Pancreas (tissue), 10 donors: ENCODE data around the gene SEC31B. TPM values are rescaled to one million over a fixed set of nuclear protein-coding genes. Genes with fewer than 3 reads are reported as not detected.

Source experiments
- ATAC-seq, 4 donors: fragments of 200-7000 bp; cut with Tn5 transposase; one replicate each; pipeline versions ENCODE4 v1.8.0 to v1.9.1; 2020; ENCODE audit warnings: mild to moderate bottlenecking in 4 of 4, moderate library complexity in 4 of 4
- DNase-seq, 6 donors: peaks; one replicate each; pipeline ENCODE4 v3.0.0-alpha.2; 2020
- FAIRE-seq: peaks from 2 replicates; lab custom pipeline; 2012; peaks lifted over from hg19 to GRCh38; lab: Jason Lieb, UNC
- H3K27ac ChIP-seq, 4 donors: fragments of 200-600 bp; sonication (generic); 1 replicate in 3 of 4; 2 replicates in 1 of 4; pipeline versions ENCODE4 v1.5.0 to v1.8.0; 2020
- H3K27me3 ChIP-seq, 4 donors: fragments of 200-600 bp; one replicate each; pipeline ENCODE4 v1.8.0; 2021
- H3K36me3 ChIP-seq, 3 donors: fragments of 200-600 bp; sonication (generic) in 1 of 3; one replicate each; pipeline versions ENCODE4 v1.5.0 to v1.8.0; 2020 to 2021
- H3K4me1 ChIP-seq, 3 donors: fragments of 200-600 bp; one replicate each; pipeline ENCODE4 v1.8.0; 2021
- H3K4me3 ChIP-seq, 4 donors: fragments of 200-600 bp; sonication (generic) in 2 of 4; one replicate each; pipeline versions ENCODE4 v1.5.0 to v1.8.0; 2020 to 2021
- H3K9me3 ChIP-seq, 4 donors: fragments of 200-600 bp; one replicate each; pipeline ENCODE4 v1.8.0; 2021
- WGBS, 2 donors: extraction: QIAGEN DNeasy Blood & Tissue Kit; methylation state at CpG; one replicate each; pipeline ENCODE4 v1.1.7; 2013; 5-methylcytosine and 5-hydroxymethylcytosine counted together
- intact Hi-C, 3 donors: fragments of 100-400 bp; cut with DNase I; formaldehyde crosslinking; loops; one replicate each; pipeline versions ENCODE4 v1.11.1 to v1.14.2; 2022
- polyA plus RNA-seq, 2 donors: library from polyadenylated mRNA; stranded (reverse); fragments of 200-250 nt; gene quantifications; one replicate each; pipeline ENCODE4 v1.2.3, GENCODE V29; 2013
- total RNA-seq, 6 donors: library from RNA; stranded (reverse); fragmentation: NEBNext Ultra II Directional in 4 of 6; extraction: Animal tissue kit (Norgen Biotek cat#: 25700) in 4 of 6; gene quantifications; one replicate each; pipeline versions ENCODE4 v1.2.1 to v1.2.4, GENCODE V29; 2021 to 2023
- TF ChIP-seq, protein P1 (sequence below), 4 donors: fragments of 200-600 bp; sonication (generic) in 3 of 4; IDR thresholded peaks; one replicate each; pipeline versions ENCODE4 v1.5.0 to v1.8.0; 2021; ENCODE audit warnings: antibody characterized with exemption in 4 of 4
- donor health status: healthy with polysubstance abuse.
- donor health status: DM: no; HTN: no; CAD: no; lungs with moderate emphysema.
- donor health status: DM: no; HTN: no; CAD: no.
- donor health status: control.
- donor health status: control.
- donor health status: Bipolar disorder and iron deficiency.
- donor health status: DM: yes; HTN: yes; CAD: no.
- donor health status: DM: no; HTN: no; CAD: no.
- donor health status: DM: no; HTN: no; CAD: no.
- donor health status: DM: yes; HTN: yes; CAD: no.

The SEC31B gene
- total and polyA plus RNA-seq, 8 donors, result 1.8 to 14.4 (median 2.4) TPM

DNA sequence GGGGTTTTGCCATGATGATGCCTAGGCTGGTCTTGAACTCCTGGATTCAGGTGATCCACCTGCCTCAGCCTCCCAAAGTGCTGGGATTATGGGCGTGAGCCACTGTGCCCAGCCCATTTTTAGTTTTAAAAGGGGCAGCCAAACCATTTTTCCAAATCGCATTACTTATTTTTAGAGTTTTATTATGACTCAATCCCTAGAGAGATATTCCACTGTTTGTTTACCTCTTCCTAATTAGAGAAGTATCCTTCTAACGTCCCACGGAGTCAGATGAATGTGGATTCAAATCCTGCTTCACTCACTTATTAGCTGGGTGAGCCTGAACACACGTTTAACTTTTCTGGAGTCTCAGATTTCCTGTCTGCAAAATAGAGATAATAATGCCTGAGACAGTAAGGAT lies 41.7 kb downstream of the SEC31B start:
- 34 to 42% methylated on average over 5 of the region's 5 CpGs for WGBS, 2 donors
- DNase-seq (no peak), ATAC-seq (no peak), FAIRE-seq (no peak)
- TF ChIP-seq, protein P1, sequence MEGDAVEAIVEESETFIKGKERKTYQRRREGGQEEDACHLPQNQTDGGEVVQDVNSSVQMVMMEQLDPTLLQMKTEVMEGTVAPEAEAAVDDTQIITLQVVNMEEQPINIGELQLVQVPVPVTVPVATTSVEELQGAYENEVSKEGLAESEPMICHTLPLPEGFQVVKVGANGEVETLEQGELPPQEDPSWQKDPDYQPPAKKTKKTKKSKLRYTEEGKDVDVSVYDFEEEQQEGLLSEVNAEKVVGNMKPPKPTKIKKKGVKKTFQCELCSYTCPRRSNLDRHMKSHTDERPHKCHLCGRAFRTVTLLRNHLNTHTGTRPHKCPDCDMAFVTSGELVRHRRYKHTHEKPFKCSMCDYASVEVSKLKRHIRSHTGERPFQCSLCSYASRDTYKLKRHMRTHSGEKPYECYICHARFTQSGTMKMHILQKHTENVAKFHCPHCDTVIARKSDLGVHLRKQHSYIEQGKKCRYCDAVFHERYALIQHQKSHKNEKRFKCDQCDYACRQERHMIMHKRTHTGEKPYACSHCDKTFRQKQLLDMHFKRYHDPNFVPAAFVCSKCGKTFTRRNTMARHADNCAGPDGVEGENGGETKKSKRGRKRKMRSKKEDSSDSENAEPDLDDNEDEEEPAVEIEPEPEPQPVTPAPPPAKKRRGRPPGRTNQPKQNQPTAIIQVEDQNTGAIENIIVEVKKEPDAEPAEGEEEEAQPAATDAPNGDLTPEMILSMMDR (IDR thresholded peaks at IDR 0.05), result no peak
- no peaks in the 10 kb centered on the region for H3K27me3 ChIP-seq
- intact Hi-C loops, result no loop called here
- no peak overlapping the region for H3K4me3 ChIP-seq
- H3K27ac ChIP-seq, result no peak overlapping the region
- no peaks in the 10 kb centered on the region for H3K36me3 ChIP-seq
- peaks cover 0 to 6% (median 0%) of the 10 kb centered on the region in 3 donors for H3K4me1 ChIP-seq
- no peaks in the 10 kb centered on the region for H3K9me3 ChIP-seq

DNA sequence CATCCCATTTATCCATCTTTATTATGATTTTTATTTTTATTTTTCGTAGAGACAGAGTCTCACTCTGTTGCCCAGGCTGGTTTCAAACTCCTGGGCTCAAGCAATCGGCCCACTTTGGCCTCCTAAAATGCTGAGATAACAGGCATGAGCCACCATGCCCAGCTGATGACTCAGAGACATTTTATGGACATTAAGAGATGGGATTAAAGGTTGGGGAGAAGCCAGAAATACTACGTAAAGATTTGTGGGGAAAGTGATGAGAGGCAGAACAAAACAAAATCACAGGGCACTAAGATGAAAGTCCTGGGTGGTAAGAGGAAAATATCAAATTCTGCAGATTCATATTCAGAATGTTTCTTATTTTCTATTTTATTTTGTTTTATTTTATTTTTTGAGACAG lies 49.3 kb downstream of the SEC31B start:
- no peak overlapping the region for H3K4me3 ChIP-seq
- H3K36me3 ChIP-seq, result no peaks in the 10 kb centered on the region
- no peaks in the 10 kb centered on the region for H3K27me3 ChIP-seq
- no peak overlapping the region for H3K27ac ChIP-seq
- WGBS, 2 donors, result 74 to 86% methylated on average over 3 of the region's 3 CpGs
- intact Hi-C loops, result no loop called here
- DNase-seq (no peak), ATAC-seq (no peak), FAIRE-seq (no peak)
- H3K9me3 ChIP-seq, result no peaks in the 10 kb centered on the region
- TF ChIP-seq, protein P1 (IDR thresholded peaks at IDR 0.05), result no peak
- no peaks in the 10 kb centered on the region for H3K4me1 ChIP-seq

DNA sequence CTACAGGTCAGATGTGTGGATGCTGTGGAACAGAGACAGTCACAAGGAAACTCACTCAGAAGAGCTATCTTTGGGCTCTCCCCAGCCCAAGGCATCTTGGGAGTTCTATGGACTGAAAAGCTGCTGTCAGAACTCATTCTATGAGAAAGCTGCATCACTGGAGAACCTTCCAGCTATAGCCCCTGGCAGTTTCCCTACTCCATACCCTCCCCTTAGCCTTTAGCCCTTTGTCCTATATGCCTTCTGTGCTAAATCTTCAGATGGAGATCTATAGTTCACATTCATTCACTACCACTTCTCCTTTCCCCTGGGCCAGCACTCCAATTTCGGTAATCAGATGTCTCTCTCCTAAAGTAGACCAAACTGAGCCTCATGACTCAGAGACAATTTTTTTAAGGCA lies 49.9 kb downstream of the SEC31B start:
- TF ChIP-seq, protein P1 (IDR thresholded peaks at IDR 0.05), result no peak
- 86 to 88% methylated on average over 1 of the region's 1 CpG for WGBS, 2 donors
- no peaks in the 10 kb centered on the region for H3K36me3 ChIP-seq
- no peak overlapping the region for H3K27ac ChIP-seq
- no peaks in the 10 kb centered on the region for H3K9me3 ChIP-seq
- H3K4me3 ChIP-seq, result no peak overlapping the region
- H3K4me1 ChIP-seq, result no peaks in the 10 kb centered on the region
- intact Hi-C loops, result no loop called here
- DNase-seq (no peak), ATAC-seq (no peak), FAIRE-seq (no peak)
- H3K27me3 ChIP-seq, result no peaks in the 10 kb centered on the region

DNA sequence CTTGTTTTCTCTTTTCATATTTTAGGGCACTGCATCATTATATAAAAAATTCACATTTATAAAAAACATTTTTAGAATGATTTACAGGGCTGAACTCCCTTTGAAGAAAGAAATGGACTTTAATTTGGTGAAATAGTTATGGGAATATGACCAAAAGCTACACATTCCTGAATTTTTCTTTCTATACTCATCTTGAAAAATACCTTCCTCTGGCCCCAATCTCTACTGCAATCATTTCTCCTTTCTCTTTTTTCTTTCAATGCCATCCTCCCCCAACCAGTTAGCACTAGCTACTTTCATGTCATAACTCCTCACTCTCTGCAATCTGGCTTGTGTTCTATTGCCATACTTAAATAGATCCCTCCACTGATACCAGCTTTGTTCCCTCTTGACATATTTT lies 50.7 kb downstream of the SEC31B start:
- FAIRE-seq, result no peak
- ATAC-seq, result no peak
- H3K27me3 ChIP-seq, result no peaks in the 10 kb centered on the region
- no peak overlapping the region for H3K27ac ChIP-seq
- no peak overlapping the region for H3K4me3 ChIP-seq
- no peaks in the 10 kb centered on the region for H3K9me3 ChIP-seq
- H3K4me1 ChIP-seq, result no peaks in the 10 kb centered on the region
- TF ChIP-seq, protein P1 (IDR thresholded peaks at IDR 0.05), result no peak
- intact Hi-C loops, result no loop called here
- H3K36me3 ChIP-seq, result no peaks in the 10 kb centered on the region
- DNase-seq, result no peak

DNA sequence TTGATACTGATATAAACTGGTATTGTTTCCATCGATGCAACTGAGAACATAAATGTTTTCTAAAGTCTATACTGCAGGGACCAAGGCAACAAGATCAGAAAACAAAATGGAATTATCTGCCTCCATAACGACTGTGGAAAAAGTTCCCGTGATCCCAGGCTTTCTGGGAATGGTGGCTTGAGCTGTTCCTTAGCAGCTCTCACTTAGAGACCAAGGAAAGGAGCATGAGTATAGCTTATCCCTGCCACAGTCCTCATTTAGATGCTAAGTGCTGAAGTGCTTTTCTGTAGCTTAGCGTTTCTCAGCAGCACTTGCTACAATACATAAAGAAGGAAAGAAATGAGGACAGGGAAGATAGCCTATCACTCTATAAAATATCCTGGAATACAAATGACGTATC lies 51.3 kb downstream of the SEC31B start:
- Histone ChIP-seq H3K4me3 (no peak overlapping the region), H3K9me3 (no peaks in the 10 kb centered on the region), H3K36me3 (no peaks in the 10 kb centered on the region), H3K27ac (no peak overlapping the region), H3K27me3 (no peaks in the 10 kb centered on the region), H3K4me1 (no peaks in the 10 kb centered on the region)
- WGBS, 2 donors, result 60 to 67% methylated on average over 5 of the region's 5 CpGs
- ATAC-seq (no peak), DNase-seq (no peak), FAIRE-seq (no peak)
- intact Hi-C loops, result no loop called here
- TF ChIP-seq, protein P1 (IDR thresholded peaks at IDR 0.05), result no peak
